WTC11 (cell line): ENCODE results near the gene EPN3. TPM values are rescaled to one million over a fixed set of nuclear protein-coding genes. Genes with fewer than 3 reads are reported as not detected.

Experiments
- ATAC-seq: fragments of 200-7000 bp; cut with Tn5 transposase; 2 replicates; pipeline ENCODE4 v1.10.0; 2021; ENCODE audit warnings: mild to moderate bottlenecking, moderate library complexity
- CTCF ChIA-PET: fragments of 300-600 bp; sonication (Branson Sonifier 250); formaldehyde crosslinking; loops from one replicate; lab custom pipeline; 2021; ENCODE audit warnings: antibody characterized with exemption; lab: Charles Lee
- POLR2A ChIA-PET: fragments of 350-600 bp; sonication (Branson Sonifier 250); formaldehyde crosslinking; loops from one replicate; lab custom pipeline; 2021; ENCODE audit warnings: antibody characterized with exemption; lab: Charles Lee
- DNase-seq: peaks from one replicate; pipeline ENCODE4 v3.0.0; 2021; ENCODE audit warnings: low spot score
- H3K27ac Mint-ChIP-seq: 2 replicates; pipeline ENCODE4 v1.8.0; 2021; ENCODE audit warnings: mixed read lengths
- H3K27me3 Mint-ChIP-seq: 2 replicates; pipeline ENCODE4 v1.8.0; 2021; ENCODE audit warnings: low read depth, mild to moderate bottlenecking, moderate library complexity, mixed read lengths
- H3K36me3 Mint-ChIP-seq: 2 replicates; pipeline ENCODE4 v1.8.0; 2021; ENCODE audit warnings: mixed read lengths
- H3K4me1 Mint-ChIP-seq: 2 replicates; pipeline ENCODE4 v1.8.0; 2022; ENCODE audit warnings: mixed read lengths
- H3K4me3 Mint-ChIP-seq: 2 replicates; pipeline ENCODE4 v1.8.0; 2021; ENCODE audit warnings: mild to moderate bottlenecking, moderate library complexity, mixed read lengths
- H3K9me3 Mint-ChIP-seq: 2 replicates; pipeline ENCODE4 v1.8.0; 2021; ENCODE audit warnings: mixed read lengths
- ATF6 ChIP-seq: sonication (generic); formaldehyde crosslinking; IDR thresholded peaks from 2 replicates; pipeline ENCODE4 v1.8.1; 2023; ENCODE audit warnings: mild to moderate bottlenecking, missing genetic modification reagents
- CDX4 ChIP-seq: fragments of 250-450 bp; sonication (Bioruptor Pico); IDR thresholded peaks from 2 replicates; pipeline ENCODE4 v1.9.0; 2021; ENCODE audit warnings: moderate library complexity, mild to moderate bottlenecking, inconsistent platforms, borderline replicate concordance
- FOXJ3 ChIP-seq: sonication (generic); formaldehyde crosslinking; IDR thresholded peaks from 2 replicates; pipeline ENCODE4 v1.9.0; 2021; ENCODE audit warnings: missing genetic modification reagents, mild to moderate bottlenecking, borderline replicate concordance
- FOXK1 ChIP-seq: sonication (generic); formaldehyde crosslinking; IDR thresholded peaks from 2 replicates; pipeline ENCODE4 v1.8.0; 2022; ENCODE audit warnings: mild to moderate bottlenecking, moderate library complexity, missing genetic modification reagents
- FOXP1 ChIP-seq: sonication (generic); formaldehyde crosslinking; IDR thresholded peaks from 2 replicates; pipeline ENCODE4 v1.8.0; 2022; ENCODE audit warnings: missing genetic modification reagents, mild to moderate bottlenecking, moderate library complexity, borderline replicate concordance
- GTF2I ChIP-seq: fragments of 250-450 bp; sonication (Bioruptor Pico); conservative IDR thresholded peaks from 2 replicates; pipeline ENCODE4 v1.4.0; 2021; ENCODE audit warnings: mild to moderate bottlenecking
- HMGA2 ChIP-seq: fragments of 250-450 bp; sonication (Bioruptor Pico); IDR thresholded peaks from 2 replicates; pipeline ENCODE4 v1.4.0; 2021; ENCODE audit warnings: mild to moderate bottlenecking, moderate library complexity
- HMGXB4 ChIP-seq: sonication (generic); formaldehyde crosslinking; IDR thresholded peaks from 2 replicates; pipeline ENCODE4 v1.8.1; 2023; ENCODE audit warnings: mild to moderate bottlenecking, moderate library complexity, missing genetic modification reagents
- IRF2 ChIP-seq: sonication (generic); formaldehyde crosslinking; IDR thresholded peaks from 2 replicates; pipeline ENCODE4 v1.8.0; 2022; ENCODE audit warnings: low read depth, missing genetic modification reagents, borderline replicate concordance
- MAX ChIP-seq: sonication (generic); formaldehyde crosslinking; IDR thresholded peaks from 2 replicates; pipeline ENCODE4 v1.8.0; 2022; ENCODE audit warnings: mild to moderate bottlenecking, missing genetic modification reagents
- MYBL2 ChIP-seq: sonication (generic); formaldehyde crosslinking; IDR thresholded peaks from 2 replicates; pipeline ENCODE4 v1.8.1; 2023; ENCODE audit warnings: mild to moderate bottlenecking, moderate library complexity, missing genetic modification reagents
- NR3C1 ChIP-seq: sonication (generic); formaldehyde crosslinking; conservative IDR thresholded peaks from 2 replicates; pipeline ENCODE4 v1.8.1; 2023; ENCODE audit warnings: low read depth, mild to moderate bottlenecking, missing genetic modification reagents
- RELA ChIP-seq: sonication (generic); formaldehyde crosslinking; IDR thresholded peaks from 2 replicates; pipeline ENCODE4 v1.8.1; 2022; ENCODE audit warnings: missing genetic modification reagents, mild to moderate bottlenecking, borderline replicate concordance
- SOX15 ChIP-seq: fragments of 250-450 bp; sonication (Bioruptor Pico); IDR thresholded peaks from 2 replicates; pipeline ENCODE4 v1.9.0; 2021; ENCODE audit warnings: mild to moderate bottlenecking
- TP53 ChIP-seq: sonication (generic); formaldehyde crosslinking; IDR thresholded peaks from 2 replicates; pipeline ENCODE4 v1.8.1; 2023; ENCODE audit warnings: mild to moderate bottlenecking, missing genetic modification reagents
- USF2 ChIP-seq: sonication (generic); formaldehyde crosslinking; IDR thresholded peaks from 2 replicates; pipeline ENCODE4 v1.8.1; 2023; ENCODE audit warnings: mild to moderate bottlenecking, missing genetic modification reagents, moderate library complexity
- ZNF138 ChIP-seq: sonication (generic); formaldehyde crosslinking; conservative IDR thresholded peaks from 2 replicates; pipeline ENCODE4 v1.8.1; 2022; ENCODE audit warnings: mild to moderate bottlenecking, moderate library complexity, missing genetic modification reagents
- ZNF232 ChIP-seq: sonication (generic); formaldehyde crosslinking; IDR thresholded peaks from 2 replicates; pipeline ENCODE4 v1.8.0; 2022; ENCODE audit warnings: mild to moderate bottlenecking, missing genetic modification reagents
- ZNF263 ChIP-seq: sonication (generic); formaldehyde crosslinking; IDR thresholded peaks from 2 replicates; pipeline ENCODE4 v1.8.1; 2022; ENCODE audit warnings: low read depth, mild to moderate bottlenecking, moderate library complexity, missing genetic modification reagents
- ZNF512 ChIP-seq: sonication (generic); formaldehyde crosslinking; IDR thresholded peaks from 2 replicates; pipeline ENCODE4 v1.8.1; 2022; ENCODE audit warnings: missing genetic modification reagents, borderline replicate concordance
- total RNA-seq: library from RNA; stranded (reverse); gene quantifications from 3 replicates; pipeline ENCODE4 v1.2.3, GENCODE V29; 2021

EPN3 gene
- total RNA-seq, 1 experiment from 2014 or later = 8.8 TPM

- TF ChIP-seq MYBL2 (CRISPR knock-in tag) = no peak
- TF ChIP-seq, all 79 proteins: peak for 0
Observed at GRCh38 chr17:50575581-50576210, 43.2 kb downstream of the EPN3 start (continued).

GRCh38 chr17:50576864-50577263, 44.3 kb downstream of the EPN3 start:
- H3K4me1 Mint-ChIP-seq = peaks cover 11% of the 10 kb centered on the region
- ChIA-PET CTCF (interaction anchor here (2.5 to 4.2 kb wide), 2 partner anchors 26 to 49 kb away, joined by 14 to 36 read pairs; no protein-coding TSS in a partner anchor), POLR2A (no interaction called here)
- DNase-seq (no peak), ATAC-seq (no peak)
- H3K4me3 Mint-ChIP-seq = no peak overlapping the region
- no peak overlapping the region for H3K27ac Mint-ChIP-seq
- TF ChIP-seq ZNF232 (CRISPR knock-in tag) = no peak
- no peak for TF ChIP-seq HMGA2
- no peak for TF ChIP-seq RELA (CRISPR knock-in tag)
- no peak for TF ChIP-seq FOXP1 (CRISPR knock-in tag)
- TF ChIP-seq ZNF263 (CRISPR knock-in tag) = no peak
- no peak for TF ChIP-seq GTF2I (CRISPR knock-in tag)
- TF ChIP-seq MAX (CRISPR knock-in tag) = no peak
- TF ChIP-seq NR3C1 (CRISPR knock-in tag) = no peak
- TF ChIP-seq ZNF138 (CRISPR knock-in tag) = no peak
- TF ChIP-seq ATF6 (CRISPR knock-in tag) = no peak
- TF ChIP-seq SOX15 (CRISPR knock-in tag) = no peak
- no peak for TF ChIP-seq USF2 (CRISPR knock-in tag)
- no peak for TF ChIP-seq HMGXB4 (CRISPR knock-in tag)
- TF ChIP-seq CDX4 (CRISPR knock-in tag) = no peak
- TF ChIP-seq FOXJ3 (CRISPR knock-in tag) = no peak
- TF ChIP-seq MYBL2 (CRISPR knock-in tag) = no peak
- no peak for TF ChIP-seq TP53 (CRISPR knock-in tag)
- TF ChIP-seq FOXK1 (CRISPR knock-in tag) = no peak
- TF ChIP-seq ZNF512 (CRISPR knock-in tag) = no peak
- TF ChIP-seq IRF2 (CRISPR knock-in tag) = no peak
- H3K9me3 Mint-ChIP-seq = no peaks in the 10 kb centered on the region
- no peaks in the 10 kb centered on the region for H3K27me3 Mint-ChIP-seq
- H3K36me3 Mint-ChIP-seq = no peaks in the 10 kb centered on the region
